ENCODE measurements around the gene IMPA2. TPM values are rescaled to one million over a fixed set of nuclear protein-coding genes. Genes with fewer than 3 reads are reported as not detected.
A peak's percentile ranks its signal among the peaks of the same experiment; 100 is the strongest.
"Not testable (repeated sequence)": the region's sequence is repeated elsewhere in the genome, so short reads cannot be mapped to it uniquely, and the experiment has no call there.

Gene IMPA2
- total RNA-seq, 1 donor from 2014 or later: 8.6 TPM

GRCh38 chr18:12028040-12028628 lies 46.8 kb downstream of the IMPA2 start:
- DNase-seq (ENCODE audit: low read depth in 2 of 2): no peak

- DNase-seq (ENCODE audit: low read depth in 2 of 2): no peak
These were observed 47.4 kb downstream of the IMPA2 start for GRCh38 chr18:12028674-12029073.

- peak; percentile 18 to 51 for DNase-seq (ENCODE audit: low read depth in 2 of 2)
These were observed 48.7 kb downstream of the IMPA2 start for GRCh38 chr18:12029786-12030584.

- DNase-seq (ENCODE audit: low read depth in 2 of 2): no peak
These were observed 49.4 kb downstream of the IMPA2 start for GRCh38 chr18:12030670-12031069.

- no peak for DNase-seq (ENCODE audit: low read depth in 2 of 2)
These were observed 49.9 kb downstream of the IMPA2 start for GRCh38 chr18:12031181-12031580.

GRCh38 chr18:12031846-12032245 lies 50.5 kb downstream of the IMPA2 start:
- no peak for DNase-seq (ENCODE audit: low read depth in 2 of 2)

- no peak for DNase-seq (ENCODE audit: low read depth in 2 of 2)
These were observed 51.7 kb downstream of the IMPA2 start for GRCh38 chr18:12032786-12033642.

GRCh38 chr18:12033643-12034025 lies 52.3 kb downstream of the IMPA2 start:
- no peak for DNase-seq (ENCODE audit: low read depth in 2 of 2)

- no peak for DNase-seq (ENCODE audit: low read depth in 2 of 2)
These were observed 53.2 kb downstream of the IMPA2 start for GRCh38 chr18:12034241-12035100.

- no peak for DNase-seq (ENCODE audit: low read depth in 2 of 2)
These were observed 54.2 kb downstream of the IMPA2 start for GRCh38 chr18:12035481-12035880.

- DNase-seq (ENCODE audit: low read depth in 2 of 2): no peak
These were observed 55.0 kb downstream of the IMPA2 start for GRCh38 chr18:12036201-12036751.

- no peak for DNase-seq (ENCODE audit: low read depth in 2 of 2)
These were observed 56.9 kb downstream of the IMPA2 start for GRCh38 chr18:12038082-12038638.

GRCh38 chr18:12038639-12039539 lies 57.6 kb downstream of the IMPA2 start:
- peak; percentile 41 to 75 for DNase-seq (ENCODE audit: low read depth in 2 of 2)

GRCh38 chr18:12039540-12039930 lies 58.2 kb downstream of the IMPA2 start:
- DNase-seq (ENCODE audit: low read depth in 2 of 2): not testable (repeated sequence)

- DNase-seq (ENCODE audit: low read depth in 2 of 2): peak in 1 of 2 donors; percentile 40
These were observed 60.3 kb downstream of the IMPA2 start for GRCh38 chr18:12041561-12041960.

GRCh38 chr18:12043811-12044210 lies 62.5 kb downstream of the IMPA2 start:
- no peak for DNase-seq (ENCODE audit: low read depth in 2 of 2)

GRCh38 chr18:12044591-12044990 lies 63.3 kb downstream of the IMPA2 start:
- DNase-seq (ENCODE audit: low read depth in 2 of 2): no peak

- DNase-seq (ENCODE audit: low read depth in 2 of 2): no peak
These were observed 64.9 kb downstream of the IMPA2 start for GRCh38 chr18:12046046-12046750.

- DNase-seq (ENCODE audit: low read depth in 2 of 2): no peak
These were observed 65.5 kb downstream of the IMPA2 start for GRCh38 chr18:12046751-12047335.

Data from dermis microvascular lymphatic vessel endothelial cell (primary cell).